Left lung (tissue), 10 donors: ENCODE measurements around the gene MGAT5B. TPM values are rescaled to one million over a fixed set of nuclear protein-coding genes. Genes with fewer than 3 reads are reported as not detected.

Experiments
- ATAC-seq: fragments of 200-7000 bp; cut with Tn5 transposase; one replicate; pipeline ENCODE4 v1.9.1; 2020; ENCODE audit warnings: moderate library complexity
- DNase-seq, 4 donors: peaks; one replicate each; pipeline ENCODE4 v3.0.0-alpha.2; 2013 to 2020
- H3K27ac ChIP-seq, 2 donors: fragments of 200-600 bp; sonication (generic) in 1 of 2; one replicate each; pipeline versions ENCODE4 v1.5.0 to v1.8.0; 2020 to 2021
- H3K27me3 ChIP-seq, 2 donors: fragments of 200-600 bp; sonication (generic) in 1 of 2; one replicate each; pipeline versions ENCODE4 v1.5.0 to v1.8.0; 2020 to 2021
- H3K36me3 ChIP-seq, 2 donors: fragments of 200-600 bp; sonication (generic) in 1 of 2; one replicate each; pipeline versions ENCODE4 v1.5.0 to v1.8.0; 2020 to 2021
- H3K4me1 ChIP-seq, 2 donors: fragments of 200-600 bp; one replicate each; pipeline ENCODE4 v1.8.0; 2021
- H3K4me3 ChIP-seq, 2 donors: fragments of 200-600 bp; sonication (generic) in 1 of 2; one replicate each; pipeline versions ENCODE4 v1.5.0 to v1.8.0; 2020 to 2021; ENCODE audit warnings: mild to moderate bottlenecking in 1 of 2
- H3K9me3 ChIP-seq, 2 donors: fragments of 200-600 bp; sonication (generic) in 1 of 2; one replicate each; pipeline versions ENCODE4 v1.5.0 to v1.8.0; 2020 to 2021
- CTCF ChIP-seq, 2 donors: fragments of 200-600 bp; sonication (generic) in 1 of 2; IDR thresholded peaks; one replicate each; pipeline versions ENCODE4 v1.5.0 to v1.8.0; 2021; ENCODE audit warnings: antibody characterized with exemption in 2 of 2
- intact Hi-C, 2 donors: fragments of 100-400 bp; cut with DNase I; formaldehyde crosslinking; loops; one replicate each; pipeline versions ENCODE4 v1.11.2 to v1.14.2; 2022
- polyA plus RNA-seq, 6 donors: library from polyadenylated mRNA; unstranded; fragments of 120-200 nt; gene quantifications; one replicate each; pipeline ENCODE4 v1.2.1, GENCODE V29; 2013; ENCODE audit not compliant: insufficient read length in 6 of 6
- total RNA-seq, 2 donors: library from RNA; stranded (reverse); fragmentation: NEBNext Ultra II Directional; extraction: Animal tissue kit (Norgen Biotek cat#: 25700); gene quantifications; one replicate each; pipeline ENCODE4 v1.2.1, GENCODE V29; 2021
- donor health status: DM: no; HTN: yes; CAD: no.
- donor health status: DM: no; HTN: no; CAD: no.

Gene MGAT5B
- total and polyA plus RNA-seq, 8 donors, result 1.0 to 1.9 (median 1.3) TPM

- peaks cover 0 to 18% of the 10 kb centered on the region in 2 donors for H3K27me3 ChIP-seq
- DNase-seq (no peak), ATAC-seq (no peak)
- TF ChIP-seq CTCF (IDR thresholded peaks at IDR 0.05), result no peak
- intact Hi-C loops, result no loop called here
- no peak overlapping the region for H3K4me3 ChIP-seq
- no peak overlapping the region for H3K27ac ChIP-seq
- no peaks in the 10 kb centered on the region for H3K9me3 ChIP-seq
- H3K4me1 ChIP-seq, result no peaks in the 10 kb centered on the region
- H3K36me3 ChIP-seq, result no peaks in the 10 kb centered on the region
Observed at GRCh38 chr17:76906463-76906862, 38.3 kb downstream of the MGAT5B start.

- no peak for TF ChIP-seq CTCF (IDR thresholded peaks at IDR 0.05)
- DNase-seq (no peak), ATAC-seq (no peak)
- H3K4me1 ChIP-seq, result no peaks in the 10 kb centered on the region
- intact Hi-C loops, result no loop called here
- peaks cover 0 to 18% of the 10 kb centered on the region in 2 donors for H3K27me3 ChIP-seq
- no peaks in the 10 kb centered on the region for H3K9me3 ChIP-seq
- no peak overlapping the region for H3K4me3 ChIP-seq
- no peak overlapping the region for H3K27ac ChIP-seq
- no peaks in the 10 kb centered on the region for H3K36me3 ChIP-seq
Observed at GRCh38 chr17:76907352-76907751, 39.1 kb downstream of the MGAT5B start.

- peak in 3 of 4 donors; percentile 41 to 65 (median 42) for DNase-seq
- intact Hi-C loops, result no loop called here
- Histone ChIP-seq H3K27ac (no peak overlapping the region), H3K36me3 (no peaks in the 10 kb centered on the region), H3K4me3 (no peak overlapping the region), H3K4me1 (no peaks in the 10 kb centered on the region), H3K27me3 (peaks cover 0 to 29% of the 10 kb centered on the region in 2 donors), H3K9me3 (no peaks in the 10 kb centered on the region)
- no peak for TF ChIP-seq CTCF (IDR thresholded peaks at IDR 0.05)
- peak; percentile 88 for ATAC-seq
Observed at GRCh38 chr17:76909971-76910760, 42.0 kb downstream of the MGAT5B start.

- H3K4me1 ChIP-seq, result no peaks in the 10 kb centered on the region
- intact Hi-C loops, result no loop called here
- H3K9me3 ChIP-seq, result no peaks in the 10 kb centered on the region
- no peak for ATAC-seq
- TF ChIP-seq CTCF (IDR thresholded peaks at IDR 0.05), result no peak
- H3K36me3 ChIP-seq, result no peaks in the 10 kb centered on the region
- H3K4me3 ChIP-seq, result no peak overlapping the region
- H3K27me3 ChIP-seq, result peaks cover 0 to 31% of the 10 kb centered on the region in 2 donors
- DNase-seq, result no peak
- H3K27ac ChIP-seq, result no peak overlapping the region
Observed at GRCh38 chr17:76911299-76912017, 43.3 kb downstream of the MGAT5B start.
